Measurements from ENCODE around the gene RRP7A. TPM values are rescaled to one million over a fixed set of nuclear protein-coding genes. Genes with fewer than 3 reads are reported as not detected.

RRP7A gene
- total and polyA plus RNA-seq, 4 donors = 8.6 to 12.1 (median 10.3) TPM

DNA sequence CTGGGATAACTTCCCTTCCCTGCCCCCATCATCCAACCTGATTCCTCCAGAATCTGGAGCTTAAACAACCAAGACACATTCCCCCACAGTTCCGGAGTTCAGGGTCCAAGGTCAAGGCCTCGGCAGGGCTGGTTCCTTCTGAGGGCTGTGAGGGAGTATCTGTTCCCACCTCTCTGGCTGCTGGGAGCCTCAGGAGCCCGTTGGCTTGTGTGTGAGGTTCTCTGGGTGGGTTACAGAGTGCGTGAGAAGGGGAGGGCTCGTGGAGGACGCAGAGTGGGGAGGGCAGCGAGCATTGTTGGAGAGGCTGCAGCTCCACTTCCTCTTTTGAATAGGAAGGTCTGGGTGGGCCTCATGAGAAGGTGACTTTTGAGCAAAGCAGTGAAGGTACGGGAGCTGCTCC lies 42.7 kb upstream of the RRP7A start:
- H3K9me3 ChIP-seq (ENCODE audit: control insufficient read depth in 4 of 4, low read length in 3 of 4) = no peaks in the 10 kb centered on the region
- H3K36me3 ChIP-seq (ENCODE audit: control insufficient read depth in 4 of 4, insufficient read depth in 3 of 4, low read depth in 1 of 4, low read length in 3 of 4) = no peaks in the 10 kb centered on the region
- peaks cover 0 to 6% (median 1%) of the 10 kb centered on the region in 4 donors for H3K4me1 ChIP-seq (ENCODE audit: control insufficient read depth in 4 of 4, insufficient read depth in 4 of 4, low read length in 3 of 4)
- no peak overlapping the region for H3K27ac ChIP-seq (ENCODE audit: low read depth in 1 of 2, low read length in 2 of 2)
- peak overlapping the region in 1 of 2 donors; percentile 16 for H3K9ac ChIP-seq (ENCODE audit: low read depth in 1 of 2, low read length in 2 of 2)
- whole genome bisulfite sequencing = 59% methylated on average over 8 of the region's 8 CpGs
- TF ChIP-seq, protein P1, sequence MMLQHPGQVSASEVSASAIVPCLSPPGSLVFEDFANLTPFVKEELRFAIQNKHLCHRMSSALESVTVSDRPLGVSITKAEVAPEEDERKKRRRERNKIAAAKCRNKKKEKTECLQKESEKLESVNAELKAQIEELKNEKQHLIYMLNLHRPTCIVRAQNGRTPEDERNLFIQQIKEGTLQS (IDR thresholded peaks at IDR 0.05) = no peak
- peak; percentile 71 for TF ChIP-seq NR2F2 (IDR thresholded peaks at IDR 0.05)
- TF ChIP-seq JUND (IDR thresholded peaks at IDR 0.05) = no peak
- no peak for TF ChIP-seq EGR1 (IDR thresholded peaks at IDR 0.05; ENCODE audit: low read depth in 2 of 2)
- no peaks in the 10 kb centered on the region for H3K27me3 ChIP-seq (ENCODE audit: control insufficient read depth in 4 of 4, insufficient read depth in 4 of 4, low read length in 3 of 4)
- no peak overlapping the region for H3K4me3 ChIP-seq (ENCODE audit: low read depth in 1 of 3, low read length in 3 of 3)
- DNase-seq (ENCODE audit: low spot score) = no peak

DNA sequence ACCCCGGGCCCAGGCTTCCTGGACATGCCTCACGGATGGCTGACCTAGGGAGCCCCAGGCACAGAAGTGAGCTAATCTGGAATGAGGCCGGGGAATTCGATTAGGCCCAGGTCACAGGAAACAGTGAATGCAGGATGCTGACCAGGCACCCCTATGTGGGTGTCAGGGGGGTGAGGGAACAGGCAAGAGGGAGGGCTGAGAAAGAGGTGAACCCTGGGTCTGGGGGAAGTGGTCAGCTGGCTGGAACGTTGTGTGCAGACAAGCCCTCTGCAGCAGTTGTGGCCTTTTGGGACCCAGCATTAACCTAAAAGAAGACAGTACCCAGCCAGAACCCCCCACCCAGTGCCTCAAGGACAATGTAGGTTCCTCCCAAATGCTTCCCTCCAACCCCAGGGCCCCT lies 42.3 kb upstream of the RRP7A start:
- DNase-seq (ENCODE audit: low spot score) = no peak
- no peaks in the 10 kb centered on the region for H3K27me3 ChIP-seq (ENCODE audit: control insufficient read depth in 4 of 4, insufficient read depth in 4 of 4, low read length in 3 of 4)
- H3K4me3 ChIP-seq (ENCODE audit: low read depth in 1 of 3, low read length in 3 of 3) = no peak overlapping the region
- TF ChIP-seq TAF1 (conservative IDR thresholded peaks at IDR 0.05) (no peak), NR2F2 (IDR thresholded peaks at IDR 0.05) (no peak), EGR1 (IDR thresholded peaks at IDR 0.05; ENCODE audit: low read depth in 2 of 2) (no peak), RAD21 (IDR thresholded peaks at IDR 0.05) (no peak), JUND (IDR thresholded peaks at IDR 0.05) (no peak), YY1 (IDR thresholded peaks at IDR 0.05) (no peak), FOXA1 (IDR thresholded peaks at IDR 0.05) (no peak), HNF4G (IDR thresholded peaks at IDR 0.05) (no peak), GABPA (IDR thresholded peaks at IDR 0.05 in 1 of 2, conservative IDR thresholded peaks at IDR 0.05 in 1 of 2) (no peak), SP1 (IDR thresholded peaks at IDR 0.05) (no peak), HNF4A (conservative IDR thresholded peaks at IDR 0.05) (no peak), RXRA (IDR thresholded peaks at IDR 0.05) (no peak), FOXA2 (IDR thresholded peaks at IDR 0.05) (no peak)
- TF ChIP-seq, protein P2, sequence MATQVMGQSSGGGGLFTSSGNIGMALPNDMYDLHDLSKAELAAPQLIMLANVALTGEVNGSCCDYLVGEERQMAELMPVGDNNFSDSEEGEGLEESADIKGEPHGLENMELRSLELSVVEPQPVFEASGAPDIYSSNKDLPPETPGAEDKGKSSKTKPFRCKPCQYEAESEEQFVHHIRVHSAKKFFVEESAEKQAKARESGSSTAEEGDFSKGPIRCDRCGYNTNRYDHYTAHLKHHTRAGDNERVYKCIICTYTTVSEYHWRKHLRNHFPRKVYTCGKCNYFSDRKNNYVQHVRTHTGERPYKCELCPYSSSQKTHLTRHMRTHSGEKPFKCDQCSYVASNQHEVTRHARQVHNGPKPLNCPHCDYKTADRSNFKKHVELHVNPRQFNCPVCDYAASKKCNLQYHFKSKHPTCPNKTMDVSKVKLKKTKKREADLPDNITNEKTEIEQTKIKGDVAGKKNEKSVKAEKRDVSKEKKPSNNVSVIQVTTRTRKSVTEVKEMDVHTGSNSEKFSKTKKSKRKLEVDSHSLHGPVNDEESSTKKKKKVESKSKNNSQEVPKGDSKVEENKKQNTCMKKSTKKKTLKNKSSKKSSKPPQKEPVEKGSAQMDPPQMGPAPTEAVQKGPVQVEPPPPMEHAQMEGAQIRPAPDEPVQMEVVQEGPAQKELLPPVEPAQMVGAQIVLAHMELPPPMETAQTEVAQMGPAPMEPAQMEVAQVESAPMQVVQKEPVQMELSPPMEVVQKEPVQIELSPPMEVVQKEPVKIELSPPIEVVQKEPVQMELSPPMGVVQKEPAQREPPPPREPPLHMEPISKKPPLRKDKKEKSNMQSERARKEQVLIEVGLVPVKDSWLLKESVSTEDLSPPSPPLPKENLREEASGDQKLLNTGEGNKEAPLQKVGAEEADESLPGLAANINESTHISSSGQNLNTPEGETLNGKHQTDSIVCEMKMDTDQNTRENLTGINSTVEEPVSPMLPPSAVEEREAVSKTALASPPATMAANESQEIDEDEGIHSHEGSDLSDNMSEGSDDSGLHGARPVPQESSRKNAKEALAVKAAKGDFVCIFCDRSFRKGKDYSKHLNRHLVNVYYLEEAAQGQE (IDR thresholded peaks at IDR 0.05) = no peak
- TF ChIP-seq, protein P3, sequence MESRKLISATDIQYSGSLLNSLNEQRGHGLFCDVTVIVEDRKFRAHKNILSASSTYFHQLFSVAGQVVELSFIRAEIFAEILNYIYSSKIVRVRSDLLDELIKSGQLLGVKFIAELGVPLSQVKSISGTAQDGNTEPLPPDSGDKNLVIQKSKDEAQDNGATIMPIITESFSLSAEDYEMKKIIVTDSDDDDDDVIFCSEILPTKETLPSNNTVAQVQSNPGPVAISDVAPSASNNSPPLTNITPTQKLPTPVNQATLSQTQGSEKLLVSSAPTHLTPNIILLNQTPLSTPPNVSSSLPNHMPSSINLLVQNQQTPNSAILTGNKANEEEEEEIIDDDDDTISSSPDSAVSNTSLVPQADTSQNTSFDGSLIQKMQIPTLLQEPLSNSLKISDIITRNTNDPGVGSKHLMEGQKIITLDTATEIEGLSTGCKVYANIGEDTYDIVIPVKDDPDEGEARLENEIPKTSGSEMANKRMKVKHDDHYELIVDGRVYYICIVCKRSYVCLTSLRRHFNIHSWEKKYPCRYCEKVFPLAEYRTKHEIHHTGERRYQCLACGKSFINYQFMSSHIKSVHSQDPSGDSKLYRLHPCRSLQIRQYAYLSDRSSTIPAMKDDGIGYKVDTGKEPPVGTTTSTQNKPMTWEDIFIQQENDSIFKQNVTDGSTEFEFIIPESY (IDR thresholded peaks at IDR 0.05) = no peak
- TF ChIP-seq, protein P4, sequence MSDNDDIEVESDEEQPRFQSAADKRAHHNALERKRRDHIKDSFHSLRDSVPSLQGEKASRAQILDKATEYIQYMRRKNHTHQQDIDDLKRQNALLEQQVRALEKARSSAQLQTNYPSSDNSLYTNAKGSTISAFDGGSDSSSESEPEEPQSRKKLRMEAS (IDR thresholded peaks at IDR 0.05) = no peak
- TF ChIP-seq, protein P5, sequence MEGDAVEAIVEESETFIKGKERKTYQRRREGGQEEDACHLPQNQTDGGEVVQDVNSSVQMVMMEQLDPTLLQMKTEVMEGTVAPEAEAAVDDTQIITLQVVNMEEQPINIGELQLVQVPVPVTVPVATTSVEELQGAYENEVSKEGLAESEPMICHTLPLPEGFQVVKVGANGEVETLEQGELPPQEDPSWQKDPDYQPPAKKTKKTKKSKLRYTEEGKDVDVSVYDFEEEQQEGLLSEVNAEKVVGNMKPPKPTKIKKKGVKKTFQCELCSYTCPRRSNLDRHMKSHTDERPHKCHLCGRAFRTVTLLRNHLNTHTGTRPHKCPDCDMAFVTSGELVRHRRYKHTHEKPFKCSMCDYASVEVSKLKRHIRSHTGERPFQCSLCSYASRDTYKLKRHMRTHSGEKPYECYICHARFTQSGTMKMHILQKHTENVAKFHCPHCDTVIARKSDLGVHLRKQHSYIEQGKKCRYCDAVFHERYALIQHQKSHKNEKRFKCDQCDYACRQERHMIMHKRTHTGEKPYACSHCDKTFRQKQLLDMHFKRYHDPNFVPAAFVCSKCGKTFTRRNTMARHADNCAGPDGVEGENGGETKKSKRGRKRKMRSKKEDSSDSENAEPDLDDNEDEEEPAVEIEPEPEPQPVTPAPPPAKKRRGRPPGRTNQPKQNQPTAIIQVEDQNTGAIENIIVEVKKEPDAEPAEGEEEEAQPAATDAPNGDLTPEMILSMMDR (IDR thresholded peaks at IDR 0.05; ENCODE audit: low read depth, low read length, missing input control) = no peak
- TF ChIP-seq, protein P1 (IDR thresholded peaks at IDR 0.05) = no peak
- H3K9ac ChIP-seq (ENCODE audit: low read depth in 1 of 2, low read length in 2 of 2) = no peak overlapping the region
- 61% methylated on average over 5 of the region's 5 CpGs for WGBS
- H3K27ac ChIP-seq (ENCODE audit: low read depth in 1 of 2, low read length in 2 of 2) = no peak overlapping the region
- peaks cover 0 to 6% (median 1%) of the 10 kb centered on the region in 4 donors for H3K4me1 ChIP-seq (ENCODE audit: control insufficient read depth in 4 of 4, insufficient read depth in 4 of 4, low read length in 3 of 4)
- no peaks in the 10 kb centered on the region for H3K9me3 ChIP-seq (ENCODE audit: control insufficient read depth in 4 of 4, low read length in 3 of 4)
- no peaks in the 10 kb centered on the region for H3K36me3 ChIP-seq (ENCODE audit: control insufficient read depth in 4 of 4, insufficient read depth in 3 of 4, low read depth in 1 of 4, low read length in 3 of 4)
